Osteoblast (primary cell): ENCODE data around the gene PNPLA2. TPM values are rescaled to one million over a fixed set of nuclear protein-coding genes. Genes with fewer than 3 reads are reported as not detected.

Source experiments
- DNase-seq: peaks from one replicate; pipeline ENCODE4 v3.0.0; 2011; ENCODE audit warnings: low spot score, mixed read lengths; ENCODE audit not compliant: insufficient read length; ENCODE audit errors: missing footprints
- H2AFZ ChIP-seq: 2 replicates; pipeline ENCODE4 v1.6.0; 2011; ENCODE audit warnings: mild to moderate bottlenecking, low read length
- H3K27ac ChIP-seq: 2 replicates; pipeline ENCODE4 v1.5.1; 2011; ENCODE audit warnings: mild to moderate bottlenecking, low read depth, low read length, moderate library complexity
- H3K27me3 ChIP-seq: 2 replicates; pipeline ENCODE4 v1.6.0; 2012; ENCODE audit warnings: mild to moderate bottlenecking, control low read depth, inconsistent platforms, low read length, moderate library complexity; ENCODE audit not compliant: insufficient read depth
- H3K36me3 ChIP-seq: 2 replicates; pipeline ENCODE4 v1.5.1; 2011; ENCODE audit warnings: mild to moderate bottlenecking, low read length, control low read depth, moderate library complexity; ENCODE audit not compliant: insufficient read depth
- H3K4me1 ChIP-seq: 2 replicates; pipeline ENCODE4 v1.5.1; 2011; ENCODE audit warnings: mild to moderate bottlenecking, low read length, control low read depth, moderate library complexity; ENCODE audit not compliant: insufficient read depth
- H3K4me2 ChIP-seq: 2 replicates; pipeline ENCODE4 v1.6.0; 2011; ENCODE audit warnings: mild to moderate bottlenecking, low read length; ENCODE audit not compliant: insufficient read depth
- H3K4me3 ChIP-seq: fragments of 200-600 bp; sonication (generic); 3 replicates; pipeline ENCODE4 v1.5.1; 2012; ENCODE audit warnings: mild to moderate bottlenecking, low read length, inconsistent platforms; ENCODE audit not compliant: insufficient read depth
- H3K79me2 ChIP-seq: 2 replicates; pipeline ENCODE4 v1.6.0; 2012; ENCODE audit warnings: mild to moderate bottlenecking, low read length, control low read depth, inconsistent platforms; ENCODE audit not compliant: insufficient read depth
- H3K9me3 ChIP-seq: 2 replicates; pipeline ENCODE4 v1.5.1; 2011; ENCODE audit warnings: low read depth, low read length, control low read depth
- H4K20me1 ChIP-seq: 2 replicates; pipeline ENCODE4 v1.6.0; 2012; ENCODE audit warnings: mild to moderate bottlenecking, low read length, control low read depth; ENCODE audit not compliant: insufficient read depth
- CTCF ChIP-seq: IDR thresholded peaks from 2 replicates; pipeline ENCODE4 v1.5.1; 2011; ENCODE audit warnings: mild to moderate bottlenecking, low read depth, low read length, moderate library complexity; ENCODE audit errors: extremely low read depth
- total RNA-seq: library from RNA; depleted of rRNA; stranded (reverse); fragments of >200 nt; gene quantifications from 2 replicates; pipeline ENCODE4 v1.2.3, GENCODE V29; 2012

The PNPLA2 gene
- total RNA-seq, 1 donor = 32.6 TPM

GRCh38 chr11:795634-796564 lies 22.8 kb upstream of the PNPLA2 start:
- H3K79me2 ChIP-seq = peaks cover 4% of the 10 kb centered on the region
- peak overlapping the region; percentile 86 for H3K4me2 ChIP-seq
- H3K36me3 ChIP-seq = peaks cover 7% of the 10 kb centered on the region
- H2AFZ ChIP-seq = no peak overlapping the region
- H3K9me3 ChIP-seq = no peaks in the 10 kb centered on the region
- peaks cover 17% of the 10 kb centered on the region for H3K4me1 ChIP-seq
- H4K20me1 ChIP-seq = peaks cover 6% of the 10 kb centered on the region
- peak; percentile 100 for DNase-seq
- no peaks in the 10 kb centered on the region for H3K27me3 ChIP-seq
- H3K27ac ChIP-seq = peak overlapping the region; percentile 59
- H3K4me3 ChIP-seq = peak overlapping the region; percentile 87
- TF ChIP-seq CTCF = no peak

- H3K27ac ChIP-seq = peak overlapping the region; percentile 65
- no peaks in the 10 kb centered on the region for H3K9me3 ChIP-seq
- no peak for TF ChIP-seq CTCF
- peak overlapping the region; percentile 87 for H3K4me3 ChIP-seq
- H3K36me3 ChIP-seq = peaks cover 12% of the 10 kb centered on the region
- H3K4me2 ChIP-seq = peak overlapping the region; percentile 86
- H3K4me1 ChIP-seq = peaks cover 17% of the 10 kb centered on the region
- DNase-seq = no peak
- peaks cover 2% of the 10 kb centered on the region for H4K20me1 ChIP-seq
- no peaks in the 10 kb centered on the region for H3K27me3 ChIP-seq
- peak overlapping the region; percentile 85 for H2AFZ ChIP-seq
- peaks cover 4% of the 10 kb centered on the region for H3K79me2 ChIP-seq
Observed at GRCh38 chr11:796565-797295, 22.0 kb upstream of the PNPLA2 start.

GRCh38 chr11:797296-798092 lies 21.2 kb upstream of the PNPLA2 start:
- H3K36me3 ChIP-seq = peaks cover 20% of the 10 kb centered on the region
- H3K4me3 ChIP-seq = peak overlapping the region; percentile 87
- DNase-seq = peak; percentile 100
- no peaks in the 10 kb centered on the region for H3K9me3 ChIP-seq
- H4K20me1 ChIP-seq = peaks cover 2% of the 10 kb centered on the region
- H3K27me3 ChIP-seq = no peaks in the 10 kb centered on the region
- H3K4me2 ChIP-seq = peak overlapping the region; percentile 86
- no peak for TF ChIP-seq CTCF
- H3K4me1 ChIP-seq = peaks cover 17% of the 10 kb centered on the region
- H2AFZ ChIP-seq = peak overlapping the region; percentile 85
- H3K27ac ChIP-seq = peak overlapping the region; percentile 65
- H3K79me2 ChIP-seq = peaks cover 4% of the 10 kb centered on the region
